Effector memory CD4-positive, alpha-beta T cell (primary cell): ENCODE results near the gene UBE2E2.

ENCODE experiments used
- DNase-seq, 3 donors: peaks; one replicate each; pipeline ENCODE4 v3.0.0-alpha.2; 2020
- H3K27ac ChIP-seq: 2 replicates; pipeline ENCODE4 v1.7.0; 2013; ENCODE audit warnings: mild to moderate bottlenecking, low read length, moderate library complexity; ENCODE audit not compliant: insufficient read depth, poor library complexity, severe bottlenecking
- H3K27me3 ChIP-seq: replicated peaks from 2 replicates; pipeline ENCODE4 v1.7.0; 2013; ENCODE audit warnings: mild to moderate bottlenecking, low read length; ENCODE audit not compliant: insufficient read depth, control insufficient read depth, poor library complexity, severe bottlenecking
- H3K36me3 ChIP-seq: 2 replicates; pipeline ENCODE4 v1.7.0; 2013; ENCODE audit warnings: mild to moderate bottlenecking, low read length, moderate library complexity; ENCODE audit not compliant: control insufficient read depth, insufficient read depth
- H3K4me1 ChIP-seq: 2 replicates; pipeline ENCODE4 v1.7.0; 2013; ENCODE audit warnings: low read length, mild to moderate bottlenecking; ENCODE audit not compliant: control insufficient read depth, insufficient read depth, poor library complexity, severe bottlenecking
- H3K4me3 ChIP-seq: 2 replicates; pipeline ENCODE4 v1.7.0; 2013; ENCODE audit warnings: low read length, low read depth, mild to moderate bottlenecking; ENCODE audit not compliant: insufficient read depth, poor library complexity, severe bottlenecking
- H3K9me3 ChIP-seq: 2 replicates; pipeline ENCODE4 v1.7.0; 2013; ENCODE audit warnings: mild to moderate bottlenecking, low read length, moderate library complexity; ENCODE audit not compliant: control insufficient read depth

UBE2E2 gene

GRCh38 chr3:23442598-23443383, 239.7 kb downstream of the UBE2E2 start:
- H3K27me3 ChIP-seq: no peaks in the 10 kb centered on the region
- DNase-seq: no peak

GRCh38 chr3:23444386-23444785, 241.3 kb downstream of the UBE2E2 start:
- Histone ChIP-seq H3K4me1 (no peaks in the 10 kb centered on the region), H3K27ac (no peak overlapping the region), H3K27me3 (no peaks in the 10 kb centered on the region), H3K36me3 (no peaks in the 10 kb centered on the region), H3K9me3 (no peaks in the 10 kb centered on the region), H3K4me3 (no peak overlapping the region)
- DNase-seq: no peak

More at GRCh38 chr3:23442598-23443383, 239.7 kb downstream of the UBE2E2 start:
- Histone ChIP-seq H3K4me3 (no peak overlapping the region), H3K4me1 (no peaks in the 10 kb centered on the region), H3K36me3 (no peaks in the 10 kb centered on the region), H3K9me3 (no peaks in the 10 kb centered on the region), H3K27ac (no peak overlapping the region)

GRCh38 chr3:23446301-23446700, 243.2 kb downstream of the UBE2E2 start:
- no peaks in the 10 kb centered on the region for H3K9me3 ChIP-seq
- no peaks in the 10 kb centered on the region for H3K36me3 ChIP-seq
- H3K27me3 ChIP-seq: no peaks in the 10 kb centered on the region
- no peak overlapping the region for H3K4me3 ChIP-seq
- H3K4me1 ChIP-seq: no peaks in the 10 kb centered on the region
- no peak overlapping the region for H3K27ac ChIP-seq
- DNase-seq: no peak

GRCh38 chr3:23448998-23449537, 245.9 kb downstream of the UBE2E2 start:
- H3K27ac ChIP-seq: no peak overlapping the region
- no peak for DNase-seq
- H3K4me3 ChIP-seq: no peak overlapping the region
- H3K36me3 ChIP-seq: no peaks in the 10 kb centered on the region
- no peaks in the 10 kb centered on the region for H3K27me3 ChIP-seq
- H3K4me1 ChIP-seq: no peaks in the 10 kb centered on the region
- H3K9me3 ChIP-seq: no peaks in the 10 kb centered on the region

- Histone ChIP-seq H3K4me1 (no peaks in the 10 kb centered on the region), H3K9me3 (no peaks in the 10 kb centered on the region), H3K27me3 (no peaks in the 10 kb centered on the region), H3K4me3 (no peak overlapping the region), H3K27ac (no peak overlapping the region), H3K36me3 (no peaks in the 10 kb centered on the region)
- DNase-seq: no peak
Observed at GRCh38 chr3:23450051-23450450, 246.9 kb downstream of the UBE2E2 start.

GRCh38 chr3:23450806-23451205, 247.7 kb downstream of the UBE2E2 start:
- Histone ChIP-seq H3K27ac (no peak overlapping the region), H3K4me1 (no peaks in the 10 kb centered on the region), H3K9me3 (no peaks in the 10 kb centered on the region), H3K4me3 (no peak overlapping the region), H3K36me3 (no peaks in the 10 kb centered on the region), H3K27me3 (no peaks in the 10 kb centered on the region)
- no peak for DNase-seq

GRCh38 chr3:23452408-23452807, 249.3 kb downstream of the UBE2E2 start:
- Histone ChIP-seq H3K9me3 (no peaks in the 10 kb centered on the region), H3K27ac (no peak overlapping the region), H3K4me1 (no peaks in the 10 kb centered on the region), H3K4me3 (no peak overlapping the region), H3K27me3 (no peaks in the 10 kb centered on the region), H3K36me3 (no peaks in the 10 kb centered on the region)
- DNase-seq: no peak

GRCh38 chr3:23455084-23455483, 252.0 kb downstream of the UBE2E2 start:
- Histone ChIP-seq H3K27ac (no peak overlapping the region), H3K4me1 (no peaks in the 10 kb centered on the region), H3K36me3 (no peaks in the 10 kb centered on the region), H3K4me3 (no peak overlapping the region), H3K9me3 (no peaks in the 10 kb centered on the region), H3K27me3 (no peaks in the 10 kb centered on the region)
- no peak for DNase-seq

GRCh38 chr3:23455775-23456174, 252.6 kb downstream of the UBE2E2 start:
- Histone ChIP-seq H3K27ac (no peak overlapping the region), H3K36me3 (no peaks in the 10 kb centered on the region), H3K9me3 (no peaks in the 10 kb centered on the region), H3K4me3 (no peak overlapping the region), H3K27me3 (no peaks in the 10 kb centered on the region), H3K4me1 (no peaks in the 10 kb centered on the region)
- no peak for DNase-seq

- no peaks in the 10 kb centered on the region for H3K9me3 ChIP-seq
- no peaks in the 10 kb centered on the region for H3K27me3 ChIP-seq
Observed at GRCh38 chr3:23457697-23458096, 254.6 kb downstream of the UBE2E2 start.

More at GRCh38 chr3:23457697-23458096, 254.6 kb downstream of the UBE2E2 start:
- Histone ChIP-seq H3K27ac (no peak overlapping the region), H3K36me3 (no peaks in the 10 kb centered on the region), H3K4me3 (no peak overlapping the region), H3K4me1 (no peaks in the 10 kb centered on the region)
- no peak for DNase-seq
